K562 (cell line): ENCODE measurements around the gene NFS1. TPM values are rescaled to one million over a fixed set of nuclear protein-coding genes. Genes with fewer than 3 reads are reported as not detected.
A peak's percentile ranks its signal among the peaks of the same experiment; 100 is the strongest.

ENCODE experiments used
- ARID2 ChIP-seq: fragments of 450-650 bp; IDR thresholded peaks from 2 replicates; pipeline ENCODE4 v1.6.1; 2017; ENCODE audit warnings: antibody characterized with exemption, mild to moderate bottlenecking
- CHD1 ChIP-seq: fragments of 200-600 bp; sonication (generic); IDR thresholded peaks from one replicate; pipeline ENCODE4 v1.6.1; 2012; ENCODE audit warnings: mild to moderate bottlenecking, moderate library complexity, low read length, inconsistent platforms
- ETS2 ChIP-seq: IDR thresholded peaks from 2 replicates; pipeline ENCODE4 v1.6.1; 2016; ENCODE audit warnings: borderline replicate concordance, missing genetic modification characterization, mild to moderate bottlenecking, moderate library complexity, missing compliant biosample characterization; ENCODE audit not compliant: poor library complexity, severe bottlenecking
- FOXJ2 ChIP-seq: fragments of 200-800 bp; sonication (Bioruptor generic); IDR thresholded peaks from 2 replicates; pipeline ENCODE4 v1.6.1; 2016; ENCODE audit warnings: missing genetic modification characterization, missing compliant biosample characterization
- FUS ChIP-seq: fragments of 200-400 bp; formaldehyde crosslinking; optimal IDR thresholded peaks from 2 replicates; pipeline ENCODE3; 2017; ENCODE audit warnings: low read depth, low read length
- HDGF ChIP-seq: fragments of 450-650 bp; IDR thresholded peaks from 2 replicates; pipeline ENCODE4 v1.6.1; 2016
- KLF6 ChIP-seq: fragments of 250-450 bp; sonication (Bioruptor Pico); IDR thresholded peaks from 2 replicates; pipeline ENCODE4 v1.4.0; 2020; ENCODE audit warnings: mild to moderate bottlenecking, moderate library complexity, borderline replicate concordance
- MAFF ChIP-seq: IDR thresholded peaks from 2 replicates; pipeline ENCODE4 v1.6.1; 2012; ENCODE audit warnings: low read length, improper control_type of control experiment
- MBD2 ChIP-seq: sonication (generic); IDR thresholded peaks from 2 replicates; pipeline ENCODE4 v1.6.1; 2016; ENCODE audit warnings: low read depth, borderline replicate concordance
- NCOA1 ChIP-seq: fragments of 450-650 bp; IDR thresholded peaks from 2 replicates; pipeline ENCODE4 v1.6.1; 2016; ENCODE audit warnings: low read depth
- RUNX1 ChIP-seq: sonication (generic); IDR thresholded peaks from 2 replicates; pipeline ENCODE4 v1.6.1; 2016; ENCODE audit warnings: antibody characterized with exemption, low read depth
- TEAD4 ChIP-seq, 2 experiments: sonication (generic) in 1 of 2; formaldehyde crosslinking in 1 of 2; IDR thresholded peaks; 2 replicates each; pipeline versions ENCODE4 v1.6.1 to v1.8.0; 2012 to 2022; ENCODE audit warnings: borderline replicate concordance in 1 of 2, inconsistent platforms in 1 of 2, low read length in 1 of 2, mild to moderate bottlenecking in 1 of 2, missing genetic modification reagents in 1 of 2
- TRIM25 ChIP-seq: fragments of 450-650 bp; IDR thresholded peaks from 2 replicates; pipeline ENCODE4 v1.7.0; 2016; ENCODE audit warnings: borderline replicate concordance
- YBX1 ChIP-seq: fragments of 450-650 bp; IDR thresholded peaks from 2 replicates; pipeline ENCODE4 v1.7.1; 2016; ENCODE audit warnings: mild to moderate bottlenecking
- ZFP30 ChIP-seq: fragments of 250-450 bp; sonication (Bioruptor Pico); IDR thresholded peaks from 2 replicates; pipeline ENCODE4 v1.8.0; 2022; ENCODE audit warnings: moderate library complexity, mild to moderate bottlenecking, inconsistent platforms, borderline replicate concordance
- ZNF165 ChIP-seq: fragments of 250-450 bp; sonication (Bioruptor Pico); IDR thresholded peaks from 2 replicates; pipeline ENCODE4 v1.4.0; 2020; ENCODE audit warnings: borderline replicate concordance
- ZNF699 ChIP-seq: fragments of 250-450 bp; sonication (Bioruptor Pico); IDR thresholded peaks from 2 replicates; pipeline ENCODE4 v1.8.0; 2021; ENCODE audit warnings: mild to moderate bottlenecking, moderate library complexity; ENCODE audit not compliant: insufficient replicate concordance
- ZNF75A ChIP-seq: fragments of 450-650 bp; formaldehyde crosslinking; IDR thresholded peaks from 2 replicates; pipeline ENCODE4 v1.4.0; 2020; ENCODE audit warnings: mild to moderate bottlenecking
- polyA plus RNA-seq, 8 experiments: library from polyadenylated mRNA; depleted of rRNA in 4 of 8; stranded (reverse) in 5 of 8; unstranded in 3 of 8; fragments of >200 nt; fragmentation: Nextera tagmentation in 2 of 8; fragmentation: Illumina TruSeq in 1 of 8; extraction: Ambion mirVana in 2 of 8; extraction: Trizol in 1 of 8; gene quantifications; 2 replicates each; pipeline versions ENCODE4 v1.2.1 to v1.2.3, GENCODE V29; 2011 to 2014; ENCODE audit warnings: inconsistent platforms in 1 of 8, missing spikeins in 1 of 8
- total RNA-seq, 7 experiments: library from RNA; depleted of rRNA in 6 of 7; stranded (reverse); fragments of >200 nt in 6 of 7; fragmentation: Illumina TruSeq in 2 of 7; extraction: Trizol in 2 of 7; gene quantifications; 2 replicates each; pipeline versions ENCODE4 v1.2.1 to v1.2.3, GENCODE V29; 2011 to 2021; ENCODE audit warnings: low replicate concordance in 1 of 7
- TF ChIP-seq, protein P1 (sequence below): IDR thresholded peaks from 2 replicates; pipeline ENCODE4 v1.6.1; 2012; ENCODE audit warnings: low read depth, low read length, improper control_type of control experiment, borderline replicate concordance
- TF ChIP-seq, protein P2 (sequence below), 2 experiments: fragments of 200-800 bp in 1 of 2; sonication (Bioruptor generic) in 1 of 2; sonication (generic) in 1 of 2; formaldehyde crosslinking in 1 of 2; IDR thresholded peaks in 1 of 2; conservative IDR thresholded peaks in 1 of 2; 2 replicates each; pipeline versions ENCODE4 v1.5.0 to v1.6.1; 2016 to 2020; ENCODE audit warnings: missing compliant biosample characterization in 1 of 2, missing genetic modification characterization in 1 of 2, missing genetic modification reagents in 1 of 2
- TF ChIP-seq, protein P3 (sequence below): fragments of 450-650 bp; formaldehyde crosslinking; IDR thresholded peaks from 2 replicates; pipeline ENCODE4 v1.4.0; 2022; ENCODE audit warnings: mild to moderate bottlenecking, moderate library complexity

NFS1 gene
- total and polyA plus RNA-seq, 9 of the 15 experiments (the other 6 are each of a cell fraction or from before 2014, with no cell fraction given): 11.5 to 84.8 (median 47.1) TPM

DNA sequence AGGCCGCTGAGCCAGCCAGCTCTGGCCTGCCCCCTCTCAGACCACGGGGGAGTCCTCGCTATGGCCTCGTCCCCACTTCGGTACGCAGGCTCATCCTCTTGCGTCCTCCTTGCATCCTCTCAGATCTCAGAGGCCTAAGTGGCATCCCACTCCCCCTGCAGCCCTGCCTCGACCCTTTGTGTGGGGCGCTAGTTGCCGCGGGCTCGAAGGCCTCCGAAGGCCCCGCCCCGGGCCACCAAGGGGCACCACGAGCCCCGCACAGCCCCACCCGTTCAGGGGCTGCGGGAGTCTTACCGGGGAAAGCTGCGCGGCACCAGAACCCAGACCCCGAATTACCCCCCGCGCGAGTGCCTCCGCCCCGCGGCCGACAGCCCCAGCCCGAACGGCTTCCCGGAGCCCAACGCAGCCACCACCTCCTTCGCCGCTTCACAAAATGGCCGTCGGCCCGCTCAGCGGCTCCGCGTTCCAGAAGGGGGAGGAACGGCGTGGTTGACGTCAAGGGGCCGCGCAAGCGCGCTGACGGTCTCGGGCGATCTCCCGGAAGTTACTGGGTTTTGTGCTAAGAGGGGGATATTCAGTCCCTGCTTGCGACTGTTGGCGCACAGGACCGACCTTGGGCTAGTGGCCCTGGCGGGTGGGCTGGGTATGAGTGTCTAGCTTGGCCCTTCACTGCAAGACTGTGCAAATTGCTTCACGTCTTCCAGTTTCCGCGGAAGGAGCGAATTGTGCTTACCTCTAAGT is 34.5 kb downstream of the NFS1 start, which contains the start of the genes CPNE1 and RBM12 (continued):
- TF ChIP-seq, protein P1, sequence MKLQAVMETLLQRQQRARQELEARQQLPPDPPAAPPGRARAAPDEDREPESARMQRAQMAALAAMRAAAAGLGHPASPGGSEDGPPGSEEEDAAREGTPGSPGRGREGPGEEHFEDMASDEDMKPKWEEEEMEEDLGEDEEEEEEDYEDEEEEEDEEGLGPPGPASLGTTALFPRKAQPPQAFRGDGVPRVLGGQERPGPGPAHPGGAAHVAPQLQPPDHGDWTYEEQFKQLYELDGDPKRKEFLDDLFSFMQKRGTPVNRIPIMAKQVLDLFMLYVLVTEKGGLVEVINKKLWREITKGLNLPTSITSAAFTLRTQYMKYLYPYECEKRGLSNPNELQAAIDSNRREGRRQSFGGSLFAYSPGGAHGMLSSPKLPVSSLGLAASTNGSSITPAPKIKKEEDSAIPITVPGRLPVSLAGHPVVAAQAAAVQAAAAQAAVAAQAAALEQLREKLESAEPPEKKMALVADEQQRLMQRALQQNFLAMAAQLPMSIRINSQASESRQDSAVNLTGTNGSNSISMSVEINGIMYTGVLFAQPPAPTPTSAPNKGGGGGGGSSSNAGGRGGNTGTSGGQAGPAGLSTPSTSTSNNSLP: no peak
- TF ChIP-seq ZNF699 (CRISPR knock-in tag) (no peak), ZFP30 (CRISPR knock-in tag) (no peak), KLF6 (CRISPR knock-in tag) (peak; percentile 37; the same call in 1 of the 2 replicates), ZNF165 (CRISPR knock-in tag) (no peak), FOXJ2 (no peak), ZNF75A (no peak), TRIM25 (no peak), CHD1 (peak; percentile 35), YBX1 (no peak), MBD2 (peak; percentile 69; the same call in 1 of the 2 replicates), FUS (no peak), TEAD4 (IDR thresholded peaks at IDR 0.05; ENCODE audit: low read length) (peak; percentile 72), TEAD4 (CRISPR knock-in tag; IDR thresholded peaks at IDR 0.05; ENCODE audit: borderline replicate concordance) (no peak), ETS2 (tag) (no peak), NCOA1 (no peak), MAFF (no peak), ARID2 (no peak), RUNX1 (no peak), HDGF (no peak)
- TF ChIP-seq, protein P2, sequence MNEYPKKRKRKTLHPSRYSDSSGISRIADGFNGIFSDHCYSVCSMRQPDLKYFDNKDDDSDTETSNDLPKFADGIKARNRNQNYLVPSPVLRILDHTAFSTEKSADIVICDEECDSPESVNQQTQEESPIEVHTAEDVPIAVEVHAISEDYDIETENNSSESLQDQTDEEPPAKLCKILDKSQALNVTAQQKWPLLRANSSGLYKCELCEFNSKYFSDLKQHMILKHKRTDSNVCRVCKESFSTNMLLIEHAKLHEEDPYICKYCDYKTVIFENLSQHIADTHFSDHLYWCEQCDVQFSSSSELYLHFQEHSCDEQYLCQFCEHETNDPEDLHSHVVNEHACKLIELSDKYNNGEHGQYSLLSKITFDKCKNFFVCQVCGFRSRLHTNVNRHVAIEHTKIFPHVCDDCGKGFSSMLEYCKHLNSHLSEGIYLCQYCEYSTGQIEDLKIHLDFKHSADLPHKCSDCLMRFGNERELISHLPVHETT (CRISPR knock-in tag; conservative IDR thresholded peaks at IDR 0.05 in 1 of 2, IDR thresholded peaks at IDR 0.05 in 1 of 2): peak in 1 of 2 experiments; percentile 77; a peak in 2 of 4 replicates
- TF ChIP-seq, protein P3, sequence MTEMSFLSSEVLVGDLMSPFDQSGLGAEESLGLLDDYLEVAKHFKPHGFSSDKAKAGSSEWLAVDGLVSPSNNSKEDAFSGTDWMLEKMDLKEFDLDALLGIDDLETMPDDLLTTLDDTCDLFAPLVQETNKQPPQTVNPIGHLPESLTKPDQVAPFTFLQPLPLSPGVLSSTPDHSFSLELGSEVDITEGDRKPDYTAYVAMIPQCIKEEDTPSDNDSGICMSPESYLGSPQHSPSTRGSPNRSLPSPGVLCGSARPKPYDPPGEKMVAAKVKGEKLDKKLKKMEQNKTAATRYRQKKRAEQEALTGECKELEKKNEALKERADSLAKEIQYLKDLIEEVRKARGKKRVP (CRISPR knock-in tag): no peak
